ENCODE data around the gene TLR3. TPM values are rescaled to one million over a fixed set of nuclear protein-coding genes. Genes with fewer than 3 reads are reported as not detected.

The TLR3 gene
- total RNA-seq, 2 donors from 2014 or later = 0.10 TPM; not detected in 1

GRCh38 chr4:186081202-186081807 is 12.3 kb downstream of the TLR3 start:
- Mint-ChIP-seq H3K36me3 (no peaks in the 10 kb centered on the region), H3K27ac (no peak overlapping the region), H3K9me3 (no peaks in the 10 kb centered on the region)
- ATAC-seq (no peak), DNase-seq (ENCODE audit: low spot score in 2 of 2) (no peak)

- DNase-seq (ENCODE audit: low spot score in 2 of 2) (no peak), ATAC-seq (no peak)
- Mint-ChIP-seq H3K9me3 (no peaks in the 10 kb centered on the region), H3K36me3 (no peaks in the 10 kb centered on the region), H3K27ac (no peak overlapping the region)
Measured at GRCh38 chr4:186082221-186082620, 13.3 kb downstream of the TLR3 start.

GRCh38 chr4:186088523-186088922 is 19.6 kb downstream of the TLR3 start:
- peaks cover 0 to 5% of the 10 kb centered on the region in 2 donors for H3K36me3 Mint-ChIP-seq
- ATAC-seq = no peak
- no peak overlapping the region for H3K27ac Mint-ChIP-seq
- no peaks in the 10 kb centered on the region for H3K9me3 Mint-ChIP-seq
- no peak for DNase-seq (ENCODE audit: low spot score in 2 of 2)

GRCh38 chr4:186092296-186092695 is 23.3 kb downstream of the TLR3 start:
- ATAC-seq = no peak
- no peak overlapping the region for H3K27ac Mint-ChIP-seq

GRCh38 chr4:186095406-186095805 is 26.4 kb downstream of the TLR3 start:
- DNase-seq (ENCODE audit: low spot score in 2 of 2) = no peak
- ATAC-seq = no peak
- Mint-ChIP-seq H3K27ac (no peak overlapping the region), H3K9me3 (no peaks in the 10 kb centered on the region), H3K36me3 (peaks cover 0 to 5% of the 10 kb centered on the region in 2 donors)

More at GRCh38 chr4:186092296-186092695, 23.3 kb downstream of the TLR3 start:
- peaks cover 0 to 5% of the 10 kb centered on the region in 2 donors for H3K36me3 Mint-ChIP-seq
- no peaks in the 10 kb centered on the region for H3K9me3 Mint-ChIP-seq
- no peak for DNase-seq (ENCODE audit: low spot score in 2 of 2)

- ATAC-seq (no peak), DNase-seq (ENCODE audit: low spot score in 2 of 2) (no peak)
- H3K36me3 Mint-ChIP-seq = no peaks in the 10 kb centered on the region
- no peak overlapping the region for H3K27ac Mint-ChIP-seq
- H3K9me3 Mint-ChIP-seq = no peaks in the 10 kb centered on the region
Measured at GRCh38 chr4:186096681-186097165, 27.8 kb downstream of the TLR3 start.

- Mint-ChIP-seq H3K36me3 (no peaks in the 10 kb centered on the region), H3K27ac (no peak overlapping the region), H3K9me3 (no peaks in the 10 kb centered on the region)
- DNase-seq (ENCODE audit: low spot score in 2 of 2) (no peak), ATAC-seq (no peak)
Measured at GRCh38 chr4:186097386-186097785, 28.4 kb downstream of the TLR3 start.

GRCh38 chr4:186102931-186103330 is 34.0 kb downstream of the TLR3 start:
- Mint-ChIP-seq H3K27ac (no peak overlapping the region), H3K36me3 (peaks cover 5 to 14% of the 10 kb centered on the region in 2 donors), H3K9me3 (no peaks in the 10 kb centered on the region)
- DNase-seq (ENCODE audit: low spot score in 2 of 2) (no peak), ATAC-seq (no peak)

GRCh38 chr4:186104114-186104889 is 35.3 kb downstream of the TLR3 start, which contains the start of gene FAM149A:
TSS of gene FAM149A (plus strand) at chr4:186104704.
- Mint-ChIP-seq H3K36me3 (peaks cover 5 to 14% of the 10 kb centered on the region in 2 donors), H3K27ac (peak within 1 kb of the TSS in 1 of 2 donors; percentile 55), H3K9me3 (no peaks in the 10 kb centered on the region)
- peak; percentile 62 to 88 for ATAC-seq
- DNase-seq (ENCODE audit: low spot score in 2 of 2) = peak in 1 of 2 donors; percentile 51

GRCh38 chr4:186104890-186105646 is 36.1 kb downstream of the TLR3 start:
- ATAC-seq = peak; percentile 36 to 46
- Mint-ChIP-seq H3K36me3 (peaks cover 5 to 14% of the 10 kb centered on the region in 2 donors), H3K27ac (no peak overlapping the region), H3K9me3 (no peaks in the 10 kb centered on the region)
- peak in 1 of 2 donors; percentile 6 for DNase-seq (ENCODE audit: low spot score in 2 of 2)

GRCh38 chr4:186105647-186106321 is 36.8 kb downstream of the TLR3 start:
- ATAC-seq (no peak), DNase-seq (ENCODE audit: low spot score in 2 of 2) (no peak)
- Mint-ChIP-seq H3K9me3 (no peaks in the 10 kb centered on the region), H3K27ac (peak overlapping the region in 1 of 2 donors; percentile 55), H3K36me3 (peaks cover 5 to 14% of the 10 kb centered on the region in 2 donors)

- Mint-ChIP-seq H3K9me3 (no peaks in the 10 kb centered on the region), H3K36me3 (peaks cover 5 to 14% of the 10 kb centered on the region in 2 donors)
Measured at GRCh38 chr4:186107947-186108346, 39.0 kb downstream of the TLR3 start.

GRCh38 chr4:186108391-186108790 is 39.4 kb downstream of the TLR3 start:
- no peak for DNase-seq (ENCODE audit: low spot score in 2 of 2)
- ATAC-seq = no peak
- H3K36me3 Mint-ChIP-seq = peaks cover 5 to 10% of the 10 kb centered on the region in 2 donors
- no peaks in the 10 kb centered on the region for H3K9me3 Mint-ChIP-seq
- no peak overlapping the region for H3K27ac Mint-ChIP-seq

More at GRCh38 chr4:186107947-186108346, 39.0 kb downstream of the TLR3 start:
- ATAC-seq (no peak), DNase-seq (ENCODE audit: low spot score in 2 of 2) (no peak)
- H3K27ac Mint-ChIP-seq = no peak overlapping the region

GRCh38 chr4:186109245-186109644 is 40.3 kb downstream of the TLR3 start:
- H3K9me3 Mint-ChIP-seq = no peaks in the 10 kb centered on the region
- no peak for DNase-seq (ENCODE audit: low spot score in 2 of 2)
- no peak overlapping the region for H3K27ac Mint-ChIP-seq
- no peak for ATAC-seq
- H3K36me3 Mint-ChIP-seq = peaks cover 1 to 7% of the 10 kb centered on the region in 2 donors

- DNase-seq (ENCODE audit: low spot score in 2 of 2) (no peak), ATAC-seq (no peak)
- Mint-ChIP-seq H3K36me3 (no peaks in the 10 kb centered on the region), H3K27ac (no peak overlapping the region), H3K9me3 (no peaks in the 10 kb centered on the region)
Measured at GRCh38 chr4:186116697-186117096, 47.7 kb downstream of the TLR3 start.

GRCh38 chr4:186118582-186118981 is 49.6 kb downstream of the TLR3 start:
- DNase-seq (ENCODE audit: low spot score in 2 of 2) (no peak), ATAC-seq (no peak)
- H3K36me3 Mint-ChIP-seq = no peaks in the 10 kb centered on the region
- no peaks in the 10 kb centered on the region for H3K9me3 Mint-ChIP-seq
- H3K27ac Mint-ChIP-seq = no peak overlapping the region
